ENCODE measurements around the gene RRP1B. TPM values are rescaled to one million over a fixed set of nuclear protein-coding genes. Genes with fewer than 3 reads are reported as not detected.

Gene RRP1B
- polyA plus RNA-seq, 3 donors: 3.3 to 6.1 (median 4.5) TPM

GRCh38 chr21:43720539-43721166 lies 61.3 kb downstream of the RRP1B start:
- H3K36me3 Mint-ChIP-seq: peaks cover 9 to 27% of the 10 kb centered on the region in 2 donors
- H3K4me2 ChIP-seq (replicated peaks; ENCODE audit: extremely low read depth, low read length, poor library complexity, severe bottlenecking): peak overlapping the region; percentile 98
- H3K27me3 Mint-ChIP-seq (ENCODE audit: low read depth in 3 of 3): peaks cover 17 to 23% (median 23%) of the 10 kb centered on the region in 3 donors
- no peak overlapping the region for H2AFZ ChIP-seq (ENCODE audit: insufficient read depth, low read depth, low read length, poor library complexity, severe bottlenecking)
- 92% methylated on average over 16 of the region's 16 CpGs for WGBS (ENCODE audit: insufficient coverage)
- H3K4me1 ChIP-seq (ENCODE audit: control insufficient read depth in 1 of 2, insufficient read depth in 2 of 2, low read length in 2 of 2): peaks cover 65 to 69% of the 10 kb centered on the region in 2 donors
- peak overlapping the region; percentile 96 for H3K9ac ChIP-seq (ENCODE audit: insufficient read depth, low read length, poor library complexity, severe bottlenecking)
- H3K27ac ChIP-seq (ENCODE audit: low read depth in 1 of 2, low read length in 2 of 2): peak overlapping the region; percentile 65 to 92
- intact Hi-C loops (cut with micrococcal nuclease): no loop called here
- H4K20me1 ChIP-seq (ENCODE audit: insufficient read depth, low read length): peaks cover 56% of the 10 kb centered on the region
- H3K79me2 ChIP-seq (ENCODE audit: insufficient read depth, low read length): peaks cover 63% of the 10 kb centered on the region
- peaks cover 66% of the 10 kb centered on the region for H3K4me1 Mint-ChIP-seq
- no peaks in the 10 kb centered on the region for H3K9me3 Mint-ChIP-seq
- H3K4me3 ChIP-seq (replicated peaks in 1 of 3; ENCODE audit: low read depth in 2 of 3, low read length in 3 of 3): peak overlapping the region; percentile 87 to 93 (median 90)
- peaks cover 13 to 14% of the 10 kb centered on the region in 2 donors for H3K36me3 ChIP-seq (replicated peaks in 1 of 2; ENCODE audit: control insufficient read depth in 1 of 2, insufficient read depth in 2 of 2, low read length in 2 of 2)
- no peaks in the 10 kb centered on the region for H3K9me3 ChIP-seq (replicated peaks in 1 of 2; ENCODE audit: control insufficient read depth in 1 of 2, insufficient read depth in 1 of 2, low read length in 2 of 2)
- H3K4me3 Mint-ChIP-seq: peak overlapping the region; percentile 91 to 96
- H3K27me3 ChIP-seq (ENCODE audit: control insufficient read depth in 2 of 2, insufficient read depth in 2 of 2, low read length in 2 of 2): peaks cover 0 to 11% of the 10 kb centered on the region in 2 donors
- DNase-seq: no peak
- TF ChIP-seq, protein P1, sequence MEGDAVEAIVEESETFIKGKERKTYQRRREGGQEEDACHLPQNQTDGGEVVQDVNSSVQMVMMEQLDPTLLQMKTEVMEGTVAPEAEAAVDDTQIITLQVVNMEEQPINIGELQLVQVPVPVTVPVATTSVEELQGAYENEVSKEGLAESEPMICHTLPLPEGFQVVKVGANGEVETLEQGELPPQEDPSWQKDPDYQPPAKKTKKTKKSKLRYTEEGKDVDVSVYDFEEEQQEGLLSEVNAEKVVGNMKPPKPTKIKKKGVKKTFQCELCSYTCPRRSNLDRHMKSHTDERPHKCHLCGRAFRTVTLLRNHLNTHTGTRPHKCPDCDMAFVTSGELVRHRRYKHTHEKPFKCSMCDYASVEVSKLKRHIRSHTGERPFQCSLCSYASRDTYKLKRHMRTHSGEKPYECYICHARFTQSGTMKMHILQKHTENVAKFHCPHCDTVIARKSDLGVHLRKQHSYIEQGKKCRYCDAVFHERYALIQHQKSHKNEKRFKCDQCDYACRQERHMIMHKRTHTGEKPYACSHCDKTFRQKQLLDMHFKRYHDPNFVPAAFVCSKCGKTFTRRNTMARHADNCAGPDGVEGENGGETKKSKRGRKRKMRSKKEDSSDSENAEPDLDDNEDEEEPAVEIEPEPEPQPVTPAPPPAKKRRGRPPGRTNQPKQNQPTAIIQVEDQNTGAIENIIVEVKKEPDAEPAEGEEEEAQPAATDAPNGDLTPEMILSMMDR (IDR thresholded peaks at IDR 0.05): no peak
- H3K27ac Mint-ChIP-seq: peak overlapping the region; percentile 63 to 95 (median 90)

- Histone ChIP-seq H2AFZ (ENCODE audit: insufficient read depth, low read depth, low read length, poor library complexity, severe bottlenecking) (no peak overlapping the region), H3K27ac (ENCODE audit: low read depth in 1 of 2, low read length in 2 of 2) (peak overlapping the region; percentile 17 to 92), H3K27me3 (ENCODE audit: control insufficient read depth in 2 of 2, insufficient read depth in 2 of 2, low read length in 2 of 2) (peaks cover 0 to 7% of the 10 kb centered on the region in 2 donors), H3K36me3 (replicated peaks in 1 of 2; ENCODE audit: control insufficient read depth in 1 of 2, insufficient read depth in 2 of 2, low read length in 2 of 2) (peaks cover 13 to 14% of the 10 kb centered on the region in 2 donors), H4K20me1 (ENCODE audit: insufficient read depth, low read length) (peaks cover 61% of the 10 kb centered on the region), H3K4me1 (ENCODE audit: control insufficient read depth in 1 of 2, insufficient read depth in 2 of 2, low read length in 2 of 2) (peaks cover 71 to 74% of the 10 kb centered on the region in 2 donors), H3K4me2 (replicated peaks; ENCODE audit: extremely low read depth, low read length, poor library complexity, severe bottlenecking) (peak overlapping the region; percentile 98), H3K79me2 (ENCODE audit: insufficient read depth, low read length) (peaks cover 66% of the 10 kb centered on the region), H3K4me3 (replicated peaks in 1 of 3; ENCODE audit: low read depth in 2 of 3, low read length in 3 of 3) (peak overlapping the region in 2 of 3 experiments; percentile 12 to 90), H3K9me3 (replicated peaks in 1 of 2; ENCODE audit: control insufficient read depth in 1 of 2, insufficient read depth in 1 of 2, low read length in 2 of 2) (no peaks in the 10 kb centered on the region), H3K9ac (ENCODE audit: insufficient read depth, low read length, poor library complexity, severe bottlenecking) (peak overlapping the region; percentile 96)
- no peak for DNase-seq
- Mint-ChIP-seq H3K36me3 (peaks cover 9 to 27% of the 10 kb centered on the region in 2 donors), H3K27me3 (ENCODE audit: low read depth in 3 of 3) (peaks cover 12 to 19% (median 18%) of the 10 kb centered on the region in 3 donors), H3K9me3 (no peaks in the 10 kb centered on the region), H3K27ac (peak overlapping the region in 6 of 7 donors; percentile 52 to 95 (median 90)), H3K4me1 (peaks cover 71% of the 10 kb centered on the region), H3K4me3 (peak overlapping the region; percentile 91 to 96)
- intact Hi-C loops (cut with micrococcal nuclease): no loop called here
- TF ChIP-seq, protein P1 (IDR thresholded peaks at IDR 0.05): no peak
- WGBS (ENCODE audit: insufficient coverage): 100% methylated on average over 4 of the region's 4 CpGs
Measured at GRCh38 chr21:43721206-43721605, 61.8 kb downstream of the RRP1B start.

Data from CD14-positive monocyte (primary cell).